ENCODE data around the gene FRAS1.

DNA sequence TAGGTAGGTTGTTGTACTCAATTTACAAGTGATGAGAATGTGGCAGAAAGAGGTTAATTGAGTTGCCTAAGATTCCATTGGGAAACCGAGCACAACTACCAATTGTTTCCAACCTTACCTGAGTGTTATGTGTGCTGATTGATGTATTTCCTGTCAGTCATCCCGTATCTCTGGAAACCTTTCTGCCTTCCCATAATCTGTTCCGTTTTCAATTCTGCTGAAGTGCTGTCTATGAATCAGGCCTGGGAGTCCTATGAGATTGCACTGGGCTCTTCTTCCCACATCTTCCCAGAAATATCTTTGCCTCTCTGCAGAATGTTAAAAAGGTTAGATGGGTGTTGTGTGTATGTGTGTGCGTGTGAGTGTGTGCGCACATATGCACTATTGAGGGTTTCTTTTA lies 264.9 kb downstream of the FRAS1 start:
- TF ChIP-seq CTCF (IDR thresholded peaks at IDR 0.05) (no peak), POLR2A (IDR thresholded peaks at IDR 0.05) (no peak)

Data from ovary (tissue), 3 donors.